Mucosa of descending colon (tissue), 3 donors: Measurements from ENCODE around the gene LAMTOR4. TPM values are rescaled to one million over a fixed set of nuclear protein-coding genes. Genes with fewer than 3 reads are reported as not detected.

ENCODE experiments used
- ATAC-seq: fragments of 200-7000 bp; cut with Tn5 transposase; one replicate; pipeline ENCODE4 v1.9.1; 2020; ENCODE audit warnings: mild to moderate bottlenecking, moderate library complexity
- DNase-seq, 3 donors: peaks; one replicate each; pipeline ENCODE4 v3.0.0-alpha.2; 2020
- H3K36me3 ChIP-seq: fragments of 200-600 bp; one replicate; pipeline ENCODE4 v1.8.0; 2021; ENCODE audit warnings: low read depth, mild to moderate bottlenecking
- H3K4me1 ChIP-seq: fragments of 200-600 bp; one replicate; pipeline ENCODE4 v1.8.0; 2021; ENCODE audit warnings: low read depth, mild to moderate bottlenecking
- H3K4me3 ChIP-seq: fragments of 200-600 bp; one replicate; pipeline ENCODE4 v1.8.0; 2021; ENCODE audit warnings: mild to moderate bottlenecking
- H3K9me3 ChIP-seq: fragments of 200-600 bp; one replicate; pipeline ENCODE4 v1.8.0; 2021; ENCODE audit warnings: mild to moderate bottlenecking
- intact Hi-C, 2 donors: fragments of 100-400 bp; cut with DNase I in 1 of 2; cut with micrococcal nuclease in 1 of 2; formaldehyde crosslinking; loops; one replicate each; pipeline versions ENCODE4 v1.11.0 to v1.11.1; 2022; cut with DNase I, micrococcal nuclease
- total RNA-seq, 3 donors: library from RNA; stranded (reverse); fragmentation: NEBNext Ultra II Directional in 2 of 3; extraction: Animal tissue kit (Norgen Biotek cat#: 25700) in 2 of 3; gene quantifications; one replicate each; pipeline versions ENCODE4 v1.2.1 to v1.2.4, GENCODE V29; 2021 to 2023
- TF ChIP-seq, protein P1 (sequence below): fragments of 200-600 bp; IDR thresholded peaks from one replicate; pipeline ENCODE4 v1.8.0; 2022; ENCODE audit warnings: antibody characterized with exemption, mild to moderate bottlenecking
- donor health status: DM: no; HTN: no; CAD: no; lungs with moderate emphysema.
- donor health status: DM: no; HTN: no; CAD: no.
- donor health status: DM: no; HTN: yes; CAD: no.

Gene LAMTOR4
- total RNA-seq, 3 donors from 2014 or later: 135 to 221 (median 187) TPM

DNA sequence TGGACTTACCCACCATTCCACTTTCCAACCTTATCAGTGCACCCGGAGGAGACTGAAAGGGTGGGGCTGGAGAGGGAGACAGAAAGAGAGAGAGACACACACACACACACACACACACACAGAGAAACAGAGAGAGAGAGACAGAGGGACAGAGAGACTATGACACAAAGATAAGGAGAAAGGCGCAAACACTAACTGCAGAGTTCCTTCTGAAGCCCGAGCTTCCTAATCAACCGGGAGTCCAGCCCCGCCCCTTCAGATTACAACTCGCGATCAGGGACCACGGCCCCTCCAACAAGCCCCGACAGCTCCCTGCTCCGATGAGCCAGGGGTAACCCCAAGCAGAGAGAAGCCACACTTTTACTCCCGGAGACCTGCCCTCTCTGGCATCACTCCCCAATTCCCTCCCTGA lies 19.2 kb downstream of the LAMTOR4 start:
- DNase-seq: peak in 2 of 3 donors; percentile 60 to 62
- H3K4me1 ChIP-seq: peaks cover 27% of the 10 kb centered on the region
- TF ChIP-seq, protein P1, sequence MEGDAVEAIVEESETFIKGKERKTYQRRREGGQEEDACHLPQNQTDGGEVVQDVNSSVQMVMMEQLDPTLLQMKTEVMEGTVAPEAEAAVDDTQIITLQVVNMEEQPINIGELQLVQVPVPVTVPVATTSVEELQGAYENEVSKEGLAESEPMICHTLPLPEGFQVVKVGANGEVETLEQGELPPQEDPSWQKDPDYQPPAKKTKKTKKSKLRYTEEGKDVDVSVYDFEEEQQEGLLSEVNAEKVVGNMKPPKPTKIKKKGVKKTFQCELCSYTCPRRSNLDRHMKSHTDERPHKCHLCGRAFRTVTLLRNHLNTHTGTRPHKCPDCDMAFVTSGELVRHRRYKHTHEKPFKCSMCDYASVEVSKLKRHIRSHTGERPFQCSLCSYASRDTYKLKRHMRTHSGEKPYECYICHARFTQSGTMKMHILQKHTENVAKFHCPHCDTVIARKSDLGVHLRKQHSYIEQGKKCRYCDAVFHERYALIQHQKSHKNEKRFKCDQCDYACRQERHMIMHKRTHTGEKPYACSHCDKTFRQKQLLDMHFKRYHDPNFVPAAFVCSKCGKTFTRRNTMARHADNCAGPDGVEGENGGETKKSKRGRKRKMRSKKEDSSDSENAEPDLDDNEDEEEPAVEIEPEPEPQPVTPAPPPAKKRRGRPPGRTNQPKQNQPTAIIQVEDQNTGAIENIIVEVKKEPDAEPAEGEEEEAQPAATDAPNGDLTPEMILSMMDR: no peak
- H3K4me3 ChIP-seq: no peak overlapping the region
- intact Hi-C loops: no loop called here
- peak; percentile 58 for ATAC-seq
- H3K36me3 ChIP-seq: no peaks in the 10 kb centered on the region
- no peaks in the 10 kb centered on the region for H3K9me3 ChIP-seq

DNA sequence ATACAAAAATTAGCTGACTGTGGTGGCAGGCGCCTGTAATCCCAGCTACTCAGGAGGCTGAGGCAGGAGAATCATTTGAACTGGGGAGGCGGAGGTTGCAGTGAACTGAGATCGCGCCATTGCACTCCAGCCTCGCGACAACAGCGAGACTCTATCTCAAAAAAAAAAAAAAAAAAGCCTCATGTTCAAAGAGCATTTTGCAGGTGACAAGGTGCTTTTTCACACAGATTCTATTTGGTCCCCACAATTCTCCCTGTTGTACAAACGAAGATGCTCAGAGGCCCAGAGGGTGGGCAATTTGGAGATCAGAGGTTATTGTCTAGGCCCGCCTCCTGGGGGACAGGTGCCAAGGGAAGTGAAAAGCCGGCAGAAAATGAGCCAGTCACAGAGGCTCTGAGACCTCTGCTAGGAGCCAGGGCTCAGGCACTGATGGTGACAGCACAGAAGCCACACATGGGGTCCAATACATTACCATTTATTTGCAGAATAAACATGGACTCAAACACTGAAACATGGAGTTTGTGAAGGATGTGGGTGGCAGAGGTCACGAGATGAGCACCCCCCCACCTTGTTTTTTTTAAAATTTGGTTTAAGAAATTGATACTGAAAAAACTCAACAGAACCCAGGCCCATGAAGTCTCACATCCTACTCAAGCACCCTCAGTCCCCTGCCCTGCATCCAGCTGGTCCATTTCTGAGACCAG lies 20.6 kb downstream of the LAMTOR4 start:
- TF ChIP-seq, protein P1: no peak
- Histone ChIP-seq H3K4me1 (peaks cover 21% of the 10 kb centered on the region), H3K36me3 (no peaks in the 10 kb centered on the region), H3K9me3 (no peaks in the 10 kb centered on the region), H3K4me3 (no peak overlapping the region)
- intact Hi-C loops: no loop called here
- no peak for DNase-seq
- ATAC-seq: no peak

DNA sequence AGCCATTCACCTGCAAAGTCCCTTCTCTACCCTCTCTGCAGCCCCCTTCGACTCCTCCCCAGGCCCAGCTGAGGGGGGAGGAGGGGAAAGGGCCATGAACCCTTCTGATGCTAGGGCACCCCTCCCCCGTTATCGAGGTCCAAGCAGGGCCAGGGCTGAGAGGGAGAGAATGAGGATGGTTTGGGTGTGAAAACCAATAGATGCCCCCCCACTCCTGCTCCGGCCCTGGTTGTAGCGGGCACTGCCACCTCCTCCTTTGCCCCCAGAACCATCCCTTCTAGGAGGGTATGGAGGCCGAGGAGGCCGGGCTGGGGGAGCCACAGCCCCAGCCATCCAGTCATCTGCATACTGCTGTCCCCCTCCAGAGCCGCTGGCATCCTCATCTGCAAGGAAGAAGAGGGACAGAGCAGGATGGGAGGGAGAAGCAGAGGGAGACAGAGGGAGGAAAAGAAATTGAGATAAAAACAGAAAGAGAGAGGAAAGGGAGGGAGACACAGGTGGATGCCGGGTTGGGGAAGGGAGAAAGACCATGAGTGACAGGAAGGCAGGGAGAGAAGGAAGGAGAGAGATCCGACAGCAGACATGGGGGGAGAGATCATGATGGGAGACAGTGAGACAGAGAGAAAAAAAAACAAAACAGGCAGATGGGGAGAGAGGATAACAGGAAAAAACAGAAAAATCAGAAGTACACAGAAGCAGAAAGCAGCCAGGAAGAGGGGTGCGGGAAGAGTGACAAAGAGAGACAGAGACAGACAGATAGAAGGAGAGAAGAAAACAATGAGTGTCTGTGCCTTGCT lies 21.6 kb downstream of the LAMTOR4 start:
- H3K9me3 ChIP-seq: no peaks in the 10 kb centered on the region
- H3K4me1 ChIP-seq: peaks cover 21% of the 10 kb centered on the region
- ATAC-seq: no peak
- intact Hi-C loops: no loop called here
- H3K4me3 ChIP-seq: no peak overlapping the region
- TF ChIP-seq, protein P1: no peak
- DNase-seq: no peak
- H3K36me3 ChIP-seq: no peaks in the 10 kb centered on the region

DNA sequence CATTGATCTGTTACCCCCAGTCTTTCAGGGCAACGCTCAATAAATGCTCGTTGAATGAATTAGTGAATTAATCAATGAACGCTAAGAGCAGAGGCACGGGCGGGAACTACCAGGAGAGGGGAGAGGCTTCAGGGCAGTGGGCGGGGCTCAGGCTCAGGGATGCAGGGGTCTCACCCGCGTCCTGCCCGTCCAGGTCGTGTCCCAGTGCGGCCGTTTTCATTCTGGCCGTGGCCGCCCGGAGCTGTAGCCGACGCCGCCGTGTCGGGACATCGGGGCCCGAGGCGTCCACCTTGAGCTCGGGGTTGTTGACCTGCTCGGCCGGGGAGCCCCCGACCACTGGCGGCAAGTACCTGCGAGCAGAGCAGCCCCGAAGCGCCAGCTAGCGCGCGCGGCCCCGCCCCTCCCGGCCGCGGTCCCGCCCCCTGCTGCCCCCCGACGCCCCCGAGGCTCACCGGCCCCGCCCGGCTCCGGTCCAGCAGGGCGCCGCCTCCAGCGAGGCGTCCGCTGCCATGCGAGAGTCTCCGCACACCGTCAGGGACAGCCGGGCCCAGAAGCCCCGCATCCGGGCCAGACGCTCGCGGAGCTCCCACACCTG lies 22.5 kb downstream of the LAMTOR4 start:
- intact Hi-C loops: no loop called here
- peak; percentile 43 for ATAC-seq
- peak in 2 of 3 donors; percentile 63 to 67 for DNase-seq

DNA sequence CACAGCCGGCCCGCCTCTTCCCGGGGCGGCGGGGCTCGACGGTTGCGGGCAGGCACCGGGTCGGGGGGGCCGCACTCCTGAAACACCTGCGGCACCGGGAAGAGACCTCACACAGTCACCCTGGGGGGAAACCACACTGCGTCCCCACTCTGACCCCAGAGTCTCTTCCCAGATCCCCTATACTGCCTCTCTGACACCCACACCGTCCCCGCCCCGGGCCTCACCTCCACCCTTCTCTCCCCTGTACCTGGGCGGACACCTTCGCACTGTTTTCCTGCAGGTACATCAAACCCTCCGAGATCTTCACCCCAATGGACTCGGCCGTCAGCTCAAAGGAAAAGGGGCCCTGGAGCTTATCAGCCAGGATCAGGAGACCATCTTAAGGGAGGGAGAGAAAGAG lies 23.1 kb downstream of the LAMTOR4 start:
- peaks cover 21% of the 10 kb centered on the region for H3K4me1 ChIP-seq
- H3K9me3 ChIP-seq: no peaks in the 10 kb centered on the region
- ATAC-seq (peak; percentile 2), DNase-seq (no peak)
- TF ChIP-seq, protein P1: no peak
- H3K36me3 ChIP-seq: no peaks in the 10 kb centered on the region
- H3K4me3 ChIP-seq: no peak overlapping the region
- intact Hi-C loops: no loop called here

More for the DNA sequence above, 22.5 kb downstream of the LAMTOR4 start:
- Histone ChIP-seq H3K9me3 (no peaks in the 10 kb centered on the region), H3K4me1 (peaks cover 21% of the 10 kb centered on the region), H3K36me3 (no peaks in the 10 kb centered on the region), H3K4me3 (no peak overlapping the region)
- TF ChIP-seq, protein P1: no peak
